A549 (cell line): ENCODE data around the gene ZNF816.
"Not testable (repeated sequence)": the region's sequence is repeated elsewhere in the genome, so short reads cannot be mapped to it uniquely, and the experiment has no call there.

Experiments used
- BHLHE40 ChIP-seq: IDR thresholded peaks from 2 replicates; pipeline ENCODE4 v1.6.1; 2012; ENCODE audit warnings: low read depth, low read length, inconsistent platforms
- CBX2 ChIP-seq: fragments of 200-600 bp; sonication (generic); IDR thresholded peaks from 2 replicates; pipeline ENCODE4 v1.6.1; 2016; ENCODE audit warnings: low read depth, mild to moderate bottlenecking, borderline replicate concordance
- CHD2 ChIP-seq: fragments of 150-350 bp; IDR thresholded peaks from 2 replicates; pipeline ENCODE4 v1.6.1; 2014; ENCODE audit warnings: low read length; ENCODE audit not compliant: partially characterized antibody
- EP300 ChIP-seq, 2 experiments: fragments of >200 bp; sonication (Bioruptor Twin); formaldehyde crosslinking; IDR thresholded peaks; 2 replicates in 1 of 2; 3 replicates in 1 of 2; pipeline ENCODE4 v1.6.1; 2016 to 2017
- TP53 ChIP-seq: fragments of 250-450 bp; sonication (Bioruptor Pico); IDR thresholded peaks from 2 replicates; pipeline ENCODE4 v1.5.0; 2021; ENCODE audit warnings: mild to moderate bottlenecking, moderate library complexity
- TF ChIP-seq, protein P1 (sequence below): fragments of 450-650 bp; IDR thresholded peaks from 2 replicates; pipeline ENCODE4 v1.6.1; 2014; ENCODE audit warnings: antibody characterized with exemption
- TF ChIP-seq, protein P2 (sequence below): fragments of >200 bp; sonication (Bioruptor Twin); formaldehyde crosslinking; IDR thresholded peaks from 3 replicates; pipeline ENCODE4 v1.5.1; 2016

- not testable (repeated sequence) for TF ChIP-seq CHD2; EP300 (IDR thresholded peaks at IDR 0.05); TP53 (CRISPR knock-in tag); BHLHE40; CBX2
- TF ChIP-seq, protein P1, sequence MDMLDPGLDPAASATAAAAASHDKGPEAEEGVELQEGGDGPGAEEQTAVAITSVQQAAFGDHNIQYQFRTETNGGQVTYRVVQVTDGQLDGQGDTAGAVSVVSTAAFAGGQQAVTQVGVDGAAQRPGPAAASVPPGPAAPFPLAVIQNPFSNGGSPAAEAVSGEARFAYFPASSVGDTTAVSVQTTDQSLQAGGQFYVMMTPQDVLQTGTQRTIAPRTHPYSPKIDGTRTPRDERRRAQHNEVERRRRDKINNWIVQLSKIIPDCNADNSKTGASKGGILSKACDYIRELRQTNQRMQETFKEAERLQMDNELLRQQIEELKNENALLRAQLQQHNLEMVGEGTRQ = not testable (repeated sequence)
- TF ChIP-seq, protein P2, sequence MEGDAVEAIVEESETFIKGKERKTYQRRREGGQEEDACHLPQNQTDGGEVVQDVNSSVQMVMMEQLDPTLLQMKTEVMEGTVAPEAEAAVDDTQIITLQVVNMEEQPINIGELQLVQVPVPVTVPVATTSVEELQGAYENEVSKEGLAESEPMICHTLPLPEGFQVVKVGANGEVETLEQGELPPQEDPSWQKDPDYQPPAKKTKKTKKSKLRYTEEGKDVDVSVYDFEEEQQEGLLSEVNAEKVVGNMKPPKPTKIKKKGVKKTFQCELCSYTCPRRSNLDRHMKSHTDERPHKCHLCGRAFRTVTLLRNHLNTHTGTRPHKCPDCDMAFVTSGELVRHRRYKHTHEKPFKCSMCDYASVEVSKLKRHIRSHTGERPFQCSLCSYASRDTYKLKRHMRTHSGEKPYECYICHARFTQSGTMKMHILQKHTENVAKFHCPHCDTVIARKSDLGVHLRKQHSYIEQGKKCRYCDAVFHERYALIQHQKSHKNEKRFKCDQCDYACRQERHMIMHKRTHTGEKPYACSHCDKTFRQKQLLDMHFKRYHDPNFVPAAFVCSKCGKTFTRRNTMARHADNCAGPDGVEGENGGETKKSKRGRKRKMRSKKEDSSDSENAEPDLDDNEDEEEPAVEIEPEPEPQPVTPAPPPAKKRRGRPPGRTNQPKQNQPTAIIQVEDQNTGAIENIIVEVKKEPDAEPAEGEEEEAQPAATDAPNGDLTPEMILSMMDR = not testable (repeated sequence)
These were observed 20.5 kb upstream of the ZNF816 start for GRCh38 chr19:52983167-52983566.
